HG02973 (cell line): Measurements from ENCODE around the gene BLVRB.
A peak's percentile ranks its signal among the peaks of the same experiment; 100 is the strongest.
"Not testable (repeated sequence)": the region's sequence is repeated elsewhere in the genome, so short reads cannot be mapped to it uniquely, and the experiment has no call there.

Experiments
- ATAC-seq: cut with Tn5 transposase; IDR thresholded peaks from one replicate; pipeline ENCODE4 v1.9.1; 2021; ENCODE audit warnings: moderate library complexity; ENCODE audit not compliant: unreplicated experiment

The BLVRB gene

DNA sequence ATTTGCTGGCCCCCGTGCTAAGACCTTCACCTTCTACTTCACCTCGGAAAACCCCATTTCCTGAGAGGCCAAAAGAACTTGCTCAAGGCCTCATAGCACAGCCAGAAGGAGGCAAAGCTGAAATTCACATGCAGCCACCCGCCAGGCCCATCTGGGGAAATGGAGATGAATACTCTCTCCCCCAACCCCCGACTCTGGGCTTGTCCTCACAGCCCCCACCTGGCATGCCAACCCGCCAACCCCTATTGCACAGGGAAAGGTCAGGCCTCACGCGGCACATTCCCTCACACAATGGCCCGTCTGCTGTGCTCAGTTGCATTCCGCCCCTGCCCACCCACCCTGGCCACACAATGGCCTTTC, 55.5 kb downstream of the BLVRB start:
- ATAC-seq = no peak

DNA sequence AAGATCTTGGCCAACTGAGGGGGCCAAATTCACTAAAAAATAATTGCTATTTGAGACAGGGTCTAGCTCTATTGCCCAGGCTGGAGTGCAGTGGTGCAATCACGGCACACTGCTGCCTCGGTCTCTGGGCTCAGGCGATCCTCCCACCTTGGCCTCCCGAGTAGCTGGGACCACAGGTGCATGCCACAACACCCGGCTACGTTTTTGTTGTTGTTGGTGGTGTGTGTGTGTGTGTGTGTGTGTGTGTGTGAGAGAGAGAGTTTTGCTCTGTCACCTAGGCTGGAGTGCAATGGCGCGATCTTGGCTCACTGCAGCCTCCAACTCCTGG, 57.0 kb downstream of the BLVRB start:
- not testable (repeated sequence) for ATAC-seq

DNA sequence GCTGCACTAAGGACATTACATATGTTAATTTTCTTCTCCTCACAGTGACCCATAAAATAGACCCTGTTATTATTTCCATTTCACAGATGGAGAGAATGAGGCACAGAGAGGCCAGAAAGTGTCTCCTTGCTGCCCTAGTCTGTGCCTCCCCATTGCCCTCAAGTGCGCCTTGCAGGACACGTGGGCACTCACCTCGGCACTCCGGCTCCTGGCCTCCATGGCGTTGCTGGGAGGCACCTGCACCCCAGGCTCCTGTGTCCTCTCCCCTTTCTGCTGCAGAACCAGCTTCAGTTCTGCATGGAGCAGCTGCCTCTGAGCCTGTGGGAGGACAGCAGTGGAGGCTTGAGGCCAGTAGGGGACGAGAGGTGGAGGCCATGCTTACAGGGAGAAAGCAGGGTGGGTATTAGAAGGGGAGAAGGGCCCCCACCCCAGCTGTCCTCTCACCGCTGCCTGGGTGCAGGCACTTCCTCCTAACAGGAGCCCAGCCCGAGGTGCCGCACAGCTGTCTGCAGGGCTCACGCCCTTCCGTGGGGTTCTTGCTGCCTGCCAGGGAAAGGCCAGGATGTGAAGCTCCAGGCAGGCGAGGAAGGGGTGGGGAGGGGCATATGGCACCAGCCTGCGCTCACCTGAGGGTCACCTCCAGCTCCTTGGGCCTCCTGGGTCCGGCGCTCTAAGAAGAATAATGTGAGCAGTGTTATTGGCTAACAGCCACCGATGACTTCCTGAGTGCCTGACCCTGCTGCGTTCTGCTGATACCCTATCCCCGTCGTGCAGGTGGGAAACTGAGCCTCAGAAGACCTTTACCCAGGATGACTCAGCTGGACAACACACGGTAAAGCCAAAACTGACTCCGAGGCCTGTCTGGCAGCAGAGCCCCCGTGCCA, 57.6 kb downstream of the BLVRB start:
- ATAC-seq = no peak

DNA sequence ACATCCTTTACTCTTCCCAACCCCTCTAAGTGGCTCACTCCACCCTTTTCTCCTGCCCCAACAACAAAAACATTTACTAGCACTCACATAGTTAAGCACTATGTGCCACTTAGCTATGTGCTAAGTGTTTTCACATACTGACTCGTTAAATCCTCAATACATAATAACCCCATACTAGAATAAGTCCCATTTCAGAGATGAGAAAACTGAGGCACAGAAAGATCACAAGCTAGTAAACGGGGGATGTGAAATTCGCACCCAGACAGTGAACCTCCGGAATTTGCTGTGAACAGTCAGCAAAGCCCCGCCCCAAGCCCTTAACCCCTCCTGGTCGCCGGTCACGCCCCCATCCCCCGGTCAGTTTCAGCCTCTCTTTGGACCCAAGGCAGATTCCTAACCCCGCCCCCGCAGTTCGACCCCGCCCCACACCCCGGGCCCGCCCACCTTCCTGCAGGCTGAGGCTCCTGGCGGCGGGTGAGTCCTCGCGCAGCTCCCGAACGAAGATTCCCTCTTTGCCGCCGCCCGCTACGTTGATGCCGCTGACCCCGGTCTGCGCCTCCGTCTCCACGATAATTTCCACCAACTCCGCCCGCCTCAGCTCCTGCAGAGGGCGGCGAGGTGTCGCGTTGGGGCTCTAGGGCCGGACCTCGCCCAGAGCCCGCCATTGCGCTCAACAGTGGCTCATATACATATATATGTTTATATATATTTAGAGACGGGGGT, 62.1 kb downstream of the BLVRB start:
- ATAC-seq = peak; percentile 37

DNA sequence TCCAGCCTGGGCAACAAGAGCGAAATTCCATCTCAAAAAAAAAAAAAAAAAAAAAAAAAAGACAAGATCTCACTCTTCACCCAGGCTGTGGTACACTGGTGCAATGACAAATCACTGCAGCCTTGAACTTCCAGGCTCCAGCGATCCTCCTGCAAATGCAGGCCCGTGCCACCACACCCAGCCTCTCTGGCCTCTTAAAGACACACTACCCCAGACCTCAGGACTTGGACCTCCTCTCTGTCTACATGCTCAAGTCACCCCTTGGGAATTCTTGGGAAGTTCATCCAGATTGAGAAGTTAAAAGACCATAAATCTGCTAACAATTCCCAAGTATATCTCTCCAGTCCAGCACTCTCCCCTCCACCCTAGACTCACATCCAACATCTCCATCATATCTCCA, 65.0 kb downstream of the BLVRB start:
- no peak for ATAC-seq

DNA sequence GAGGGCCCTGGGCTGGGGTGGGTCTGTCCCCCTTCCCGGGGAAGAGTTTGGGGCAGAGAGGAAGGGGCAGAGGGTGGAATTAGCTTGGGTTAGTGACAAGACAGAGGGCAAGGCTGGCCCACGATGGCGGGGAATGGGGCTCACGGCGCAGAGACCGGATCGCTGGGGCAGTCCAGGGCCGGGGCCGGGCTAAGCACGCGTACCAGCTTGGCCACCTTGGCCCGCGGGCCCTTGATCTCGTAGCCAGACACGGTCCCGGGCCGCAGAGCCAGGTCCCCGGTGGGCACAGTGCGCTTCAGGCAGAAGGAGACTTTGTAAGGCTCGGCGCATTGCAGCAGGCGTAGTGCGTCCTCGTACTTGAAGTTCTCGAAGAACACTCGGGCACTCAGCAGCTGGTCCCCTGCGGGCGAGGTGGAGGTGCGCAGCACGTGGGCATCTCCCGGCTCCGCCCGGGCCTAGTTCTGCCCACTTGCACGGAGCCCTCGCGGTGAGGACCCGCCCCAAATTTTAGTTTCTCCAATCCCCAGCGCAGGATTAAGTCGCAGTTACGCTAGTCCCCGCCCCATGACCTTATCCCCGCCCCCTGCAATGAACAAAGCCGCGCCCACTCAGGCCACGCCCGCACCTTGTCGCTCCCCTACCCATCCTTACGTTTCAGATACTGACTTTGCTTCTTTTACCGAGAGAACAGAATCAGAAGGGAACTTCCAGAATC, 67.0 kb downstream of the BLVRB start:
- ATAC-seq = no peak
